ENCODE results near the gene TPRN.
A peak's percentile ranks its signal among the peaks of the same experiment; 100 is the strongest.

Gene TPRN

GRCh38 chr9:137206602-137207001 lies 6.1 kb upstream of the TPRN start:
- no peak for DNase-seq (ENCODE audit: low spot score)

GRCh38 chr9:137205126-137206069 lies 4.9 kb upstream of the TPRN start, which contains the start of the genes NDOR1 and TMEM203:
NDOR1 (plus strand) TSS chr9:137205700; CDS start chr9:137205778, 78 bp downstream.
TMEM203 (minus strand) TSS chr9:137205648; CDS start chr9:137205414, 234 bp downstream.
- peak; percentile 93 for DNase-seq (ENCODE audit: low spot score)

GRCh38 chr9:137204731-137205125 lies 4.2 kb upstream of the TPRN start:
- DNase-seq (ENCODE audit: low spot score) = no peak

GRCh38 chr9:137202966-137203365 lies 2.4 kb upstream of the TPRN start:
- no peak for DNase-seq (ENCODE audit: low spot score)

- DNase-seq (ENCODE audit: low spot score) = peak; percentile 53
Measured at GRCh38 chr9:137201205-137201868, 796 bp upstream of the TPRN start.

- peak; percentile 65 for DNase-seq (ENCODE audit: low spot score)
Measured at GRCh38 chr9:137199411-137200121, 975 bp downstream of the TPRN start.

GRCh38 chr9:137198902-137199283 lies 1.6 kb downstream of the TPRN start:
- DNase-seq (ENCODE audit: low spot score) = peak; percentile 61

GRCh38 chr9:137198051-137198901 lies 2.3 kb downstream of the TPRN start:
- DNase-seq (ENCODE audit: low spot score) = no peak

- no peak for DNase-seq (ENCODE audit: low spot score)
Measured at GRCh38 chr9:137195525-137196220, 4.9 kb downstream of the TPRN start.

GRCh38 chr9:137194909-137195308 lies 5.6 kb downstream of the TPRN start:
- no peak for DNase-seq (ENCODE audit: low spot score)

- DNase-seq (ENCODE audit: low spot score) = no peak
Measured at GRCh38 chr9:137194388-137194787, 6.2 kb downstream of the TPRN start.

- DNase-seq (ENCODE audit: low spot score) = no peak
Measured at GRCh38 chr9:137193771-137194170, 6.8 kb downstream of the TPRN start.

- DNase-seq (ENCODE audit: low spot score) = no peak
Measured at GRCh38 chr9:137192859-137193258, 7.7 kb downstream of the TPRN start.

GRCh38 chr9:137192448-137192780 lies 8.1 kb downstream of the TPRN start:
- DNase-seq (ENCODE audit: low spot score) = no peak

GRCh38 chr9:137191691-137192447 lies 8.7 kb downstream of the TPRN start:
- DNase-seq (ENCODE audit: low spot score) = no peak

GRCh38 chr9:137191245-137191644 lies 9.3 kb downstream of the TPRN start:
- no peak for DNase-seq (ENCODE audit: low spot score)

- DNase-seq (ENCODE audit: low spot score) = peak; percentile 83
Measured at GRCh38 chr9:137190315-137190856, 10.2 kb downstream of the TPRN start.

- peak; percentile 44 for DNase-seq (ENCODE audit: low spot score)
Measured at GRCh38 chr9:137189297-137190295, 10.9 kb downstream of the TPRN start.
